ENCODE data around the gene KIF5A.

KIF5A gene

GRCh38 chr12:57552306-57552651, 2.4 kb downstream of the KIF5A start:
- TF ChIP-seq REST (IDR thresholded peaks at IDR 0.05; ENCODE audit: low read depth) (no peak), EGR1 (IDR thresholded peaks at IDR 0.05) (no peak), USF1 (IDR thresholded peaks at IDR 0.05) (no peak), MAX (IDR thresholded peaks at IDR 0.05) (no peak), TEAD4 (IDR thresholded peaks at IDR 0.05) (no peak), CEBPB (IDR thresholded peaks at IDR 0.05) (no peak), TCF12 (IDR thresholded peaks at IDR 0.05; ENCODE audit: low read depth) (no peak), TAF1 (IDR thresholded peaks at IDR 0.05; ENCODE audit: low read depth) (no peak), NFIC (IDR thresholded peaks at IDR 0.05) (no peak), ZBTB7A (IDR thresholded peaks at IDR 0.05; ENCODE audit: low read depth) (no peak), EP300 (IDR thresholded peaks at IDR 0.05; ENCODE audit: borderline replicate concordance) (no peak), RAD21 (IDR thresholded peaks at IDR 0.05; ENCODE audit: low read depth) (no peak), CREB1 (IDR thresholded peaks at IDR 0.05; ENCODE audit: low read depth) (no peak), YY1 (IDR thresholded peaks at IDR 0.05; ENCODE audit: low read depth) (no peak), FOXM1 (IDR thresholded peaks at IDR 0.05; ENCODE audit: borderline replicate concordance, low read depth) (no peak)

GRCh38 chr12:57552835-57553313, 3.0 kb downstream of the KIF5A start:
- TF ChIP-seq CEBPB (IDR thresholded peaks at IDR 0.05) (no peak), TEAD4 (IDR thresholded peaks at IDR 0.05) (no peak), YY1 (IDR thresholded peaks at IDR 0.05; ENCODE audit: low read depth) (no peak), ZBTB7A (IDR thresholded peaks at IDR 0.05; ENCODE audit: low read depth) (no peak), FOXM1 (IDR thresholded peaks at IDR 0.05; ENCODE audit: borderline replicate concordance, low read depth) (no peak), MAX (IDR thresholded peaks at IDR 0.05) (no peak), TCF12 (IDR thresholded peaks at IDR 0.05; ENCODE audit: low read depth) (no peak), EP300 (IDR thresholded peaks at IDR 0.05; ENCODE audit: borderline replicate concordance) (no peak), EGR1 (IDR thresholded peaks at IDR 0.05) (no peak), RAD21 (IDR thresholded peaks at IDR 0.05; ENCODE audit: low read depth) (no peak), USF1 (IDR thresholded peaks at IDR 0.05) (no peak), TAF1 (IDR thresholded peaks at IDR 0.05; ENCODE audit: low read depth) (no peak), REST (IDR thresholded peaks at IDR 0.05; ENCODE audit: low read depth) (no peak), NFIC (IDR thresholded peaks at IDR 0.05) (no peak)

- no peak for TF ChIP-seq NFIC (IDR thresholded peaks at IDR 0.05)
- TF ChIP-seq EGR1 (IDR thresholded peaks at IDR 0.05), result no peak
- TF ChIP-seq CEBPB (IDR thresholded peaks at IDR 0.05), result no peak
- no peak for TF ChIP-seq EP300 (IDR thresholded peaks at IDR 0.05; ENCODE audit: borderline replicate concordance)
- no peak for TF ChIP-seq RAD21 (IDR thresholded peaks at IDR 0.05; ENCODE audit: low read depth)
- TF ChIP-seq USF1 (IDR thresholded peaks at IDR 0.05), result no peak
Observed at GRCh38 chr12:57553343-57554202, 3.7 kb downstream of the KIF5A start.

- TF ChIP-seq MAX (IDR thresholded peaks at IDR 0.05) (no peak), TCF12 (IDR thresholded peaks at IDR 0.05; ENCODE audit: low read depth) (no peak)
Observed at GRCh38 chr12:57554453-57554852, 4.6 kb downstream of the KIF5A start.

GRCh38 chr12:57554897-57555296, 5.1 kb downstream of the KIF5A start:
- no peak for TF ChIP-seq YY1 (IDR thresholded peaks at IDR 0.05; ENCODE audit: low read depth)
- TF ChIP-seq FOXM1 (IDR thresholded peaks at IDR 0.05; ENCODE audit: borderline replicate concordance, low read depth), result no peak
- no peak for TF ChIP-seq TAF1 (IDR thresholded peaks at IDR 0.05; ENCODE audit: low read depth)
- no peak for TF ChIP-seq CREB1 (IDR thresholded peaks at IDR 0.05; ENCODE audit: low read depth)
- TF ChIP-seq EP300 (IDR thresholded peaks at IDR 0.05; ENCODE audit: borderline replicate concordance), result no peak
- TF ChIP-seq TCF12 (IDR thresholded peaks at IDR 0.05; ENCODE audit: low read depth), result no peak
- TF ChIP-seq ZBTB7A (IDR thresholded peaks at IDR 0.05; ENCODE audit: low read depth), result no peak
- no peak for TF ChIP-seq USF1 (IDR thresholded peaks at IDR 0.05)

All from Ishikawa (cell line).